ENCODE results near the gene EI24. TPM values are rescaled to one million over a fixed set of nuclear protein-coding genes. Genes with fewer than 3 reads are reported as not detected.

EI24 gene
- polyA plus RNA-seq, 3 donors: 17.2 to 46.9 (median 44.7) TPM

GRCh38 chr11:125566235-125566634, 3.0 kb upstream of the EI24 start:
- 100% methylated on average over 2 of the region's 4 CpGs for WGBS (ENCODE audit: insufficient coverage)
- Histone ChIP-seq H3K9ac (ENCODE audit: insufficient read depth, low read length, poor library complexity, severe bottlenecking) (no peak overlapping the region), H3K4me3 (replicated peaks in 1 of 3; ENCODE audit: low read depth in 2 of 3, low read length in 3 of 3) (no peak overlapping the region), H3K9me3 (replicated peaks in 1 of 2; ENCODE audit: control insufficient read depth in 1 of 2, insufficient read depth in 1 of 2, low read length in 2 of 2) (no peaks in the 10 kb centered on the region), H3K27ac (ENCODE audit: low read depth in 1 of 2, low read length in 2 of 2) (no peak overlapping the region), H3K4me1 (ENCODE audit: control insufficient read depth in 1 of 2, insufficient read depth in 2 of 2, low read length in 2 of 2) (peaks cover 17 to 18% of the 10 kb centered on the region in 2 donors), H3K27me3 (ENCODE audit: control insufficient read depth in 2 of 2, insufficient read depth in 2 of 2, low read length in 2 of 2) (no peaks in the 10 kb centered on the region), H2AFZ (ENCODE audit: insufficient read depth, low read depth, low read length, poor library complexity, severe bottlenecking) (no peak overlapping the region), H3K4me2 (replicated peaks; ENCODE audit: extremely low read depth, low read length, poor library complexity, severe bottlenecking) (no peak overlapping the region), H3K36me3 (replicated peaks in 1 of 2; ENCODE audit: control insufficient read depth in 1 of 2, insufficient read depth in 2 of 2, low read length in 2 of 2) (no peaks in the 10 kb centered on the region), H3K79me2 (ENCODE audit: insufficient read depth, low read length) (peaks cover 18% of the 10 kb centered on the region), H4K20me1 (ENCODE audit: insufficient read depth, low read length) (no peaks in the 10 kb centered on the region)
- TF ChIP-seq CTCF (IDR thresholded peaks at IDR 0.05): no peak
- Mint-ChIP-seq H3K4me1 (peaks cover 17% of the 10 kb centered on the region), H3K9me3 (peaks cover 0 to 9% (median 0%) of the 10 kb centered on the region in 7 donors), H3K27ac (no peak overlapping the region), H3K4me3 (no peak overlapping the region), H3K36me3 (no peaks in the 10 kb centered on the region), H3K27me3 (ENCODE audit: low read depth in 3 of 3) (peaks cover 0 to 1% (median 0%) of the 10 kb centered on the region in 3 donors)
- intact Hi-C loops (cut with micrococcal nuclease): no loop called here
- DNase-seq: no peak

DNA sequence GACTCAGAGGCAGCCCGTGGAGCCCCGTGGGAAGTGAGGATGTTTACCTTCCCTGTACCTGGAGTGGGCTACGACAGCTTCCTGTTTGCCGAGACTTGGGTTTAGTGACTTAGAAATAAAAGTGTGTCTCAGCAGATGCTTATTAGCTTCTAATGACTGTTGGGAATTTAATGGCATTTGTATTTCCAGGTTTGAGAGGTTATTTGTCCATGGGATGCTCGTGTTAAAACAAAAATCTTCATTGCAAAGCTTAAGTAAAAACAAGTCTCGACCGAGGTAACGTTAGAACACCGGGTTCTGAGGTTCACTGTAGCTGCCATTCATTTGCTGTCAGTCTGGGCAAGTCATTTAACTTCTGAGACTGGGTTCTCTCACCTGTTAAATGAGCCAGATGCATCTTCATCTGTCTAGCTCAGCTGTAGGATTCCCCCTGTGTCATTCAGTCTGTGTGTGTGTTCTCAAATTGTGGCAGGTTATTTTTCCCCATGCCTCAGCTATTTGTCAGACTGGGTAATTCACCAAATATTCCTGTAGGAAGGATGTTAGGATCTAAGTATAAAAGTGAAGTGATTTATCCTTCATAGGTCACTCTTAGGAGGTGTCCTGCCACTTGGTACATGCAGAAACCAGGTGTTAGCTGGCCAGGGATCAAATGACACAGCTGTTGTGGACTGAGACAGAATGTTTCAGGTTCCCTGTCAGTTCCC, 791 bp downstream of the EI24 start:
- peak overlapping the region; percentile 63 to 91 (median 85) for H3K4me3 ChIP-seq (replicated peaks in 1 of 3; ENCODE audit: low read depth in 2 of 3, low read length in 3 of 3)
- WGBS (ENCODE audit: insufficient coverage): 0% methylated on average over 9 of the region's 9 CpGs
- H3K27me3 Mint-ChIP-seq (ENCODE audit: low read depth in 3 of 3): peaks cover 0 to 1% (median 0%) of the 10 kb centered on the region in 3 donors
- peaks cover 17 to 18% of the 10 kb centered on the region in 2 donors for H3K4me1 ChIP-seq (ENCODE audit: control insufficient read depth in 1 of 2, insufficient read depth in 2 of 2, low read length in 2 of 2)
- peak overlapping the region; percentile 99 for H2AFZ ChIP-seq (ENCODE audit: insufficient read depth, low read depth, low read length, poor library complexity, severe bottlenecking)
- peak overlapping the region in 1 of 2 donors; percentile 82 for H3K27ac ChIP-seq (ENCODE audit: low read depth in 1 of 2, low read length in 2 of 2)
- H3K9me3 ChIP-seq (replicated peaks in 1 of 2; ENCODE audit: control insufficient read depth in 1 of 2, insufficient read depth in 1 of 2, low read length in 2 of 2): no peaks in the 10 kb centered on the region
- H3K36me3 ChIP-seq (replicated peaks in 1 of 2; ENCODE audit: control insufficient read depth in 1 of 2, insufficient read depth in 2 of 2, low read length in 2 of 2): peaks cover 19 to 29% of the 10 kb centered on the region in 2 donors
- H3K79me2 ChIP-seq (ENCODE audit: insufficient read depth, low read length): peaks cover 21% of the 10 kb centered on the region
- H3K9ac ChIP-seq (ENCODE audit: insufficient read depth, low read length, poor library complexity, severe bottlenecking): peak overlapping the region; percentile 86
- intact Hi-C loops (cut with micrococcal nuclease): no loop called here
- H3K4me3 Mint-ChIP-seq: peak overlapping the region; percentile 81 to 89
- H3K9me3 Mint-ChIP-seq: peaks cover 0 to 4% (median 0%) of the 10 kb centered on the region in 7 donors
- peak in 1 of 3 donors; percentile 6 for DNase-seq
- H3K27ac Mint-ChIP-seq: peak overlapping the region in 5 of 7 donors; percentile 24 to 82 (median 50)
- no peaks in the 10 kb centered on the region for H3K27me3 ChIP-seq (ENCODE audit: control insufficient read depth in 2 of 2, insufficient read depth in 2 of 2, low read length in 2 of 2)
- no peak for TF ChIP-seq CTCF (IDR thresholded peaks at IDR 0.05)
- H3K36me3 Mint-ChIP-seq: peaks cover 21 to 28% of the 10 kb centered on the region in 2 donors
- peaks cover 19% of the 10 kb centered on the region for H3K4me1 Mint-ChIP-seq
- H3K4me2 ChIP-seq (replicated peaks; ENCODE audit: extremely low read depth, low read length, poor library complexity, severe bottlenecking): peak overlapping the region; percentile 95
- no peaks in the 10 kb centered on the region for H4K20me1 ChIP-seq (ENCODE audit: insufficient read depth, low read length)

Data from CD14-positive monocyte (primary cell).